SK-N-MC (cell line): ENCODE results near the gene ETF1.

ENCODE experiments used
- DNase-seq: peaks from one replicate; pipeline ENCODE4 v3.0.0-alpha.2; 2011; ENCODE audit warnings: low read depth, low spot score
- H3K27ac ChIP-seq: fragments of 200-600 bp; sonication (generic); 2 replicates; pipeline ENCODE4 v1.5.1; 2016; ENCODE audit warnings: mixed run types
- H3K36me3 ChIP-seq: fragments of 200-600 bp; sonication (generic); 2 replicates; pipeline ENCODE4 v1.6.1; 2017; ENCODE audit warnings: antibody characterized with exemption, low read length, mixed read lengths; ENCODE audit not compliant: insufficient read depth
- H3K4me3 ChIP-seq: fragments of 200-600 bp; sonication (generic); 2 replicates; pipeline ENCODE4 v1.5.1; 2016
- H3K9ac ChIP-seq: fragments of 200-600 bp; sonication (generic); 2 replicates; pipeline ENCODE4 v1.8.0; 2017; ENCODE audit warnings: mixed run types, mixed read lengths; ENCODE audit not compliant: insufficient read length
- H3K9me3 ChIP-seq: fragments of 200-600 bp; sonication (generic); 2 replicates; pipeline ENCODE4 v1.6.1; 2017; ENCODE audit warnings: low read depth, mild to moderate bottlenecking, antibody characterized with exemption, low read length, moderate library complexity, mixed read lengths
- EZH2 ChIP-seq: fragments of 200-600 bp; sonication (generic); IDR thresholded peaks from one replicate; pipeline ENCODE4 v1.6.1; 2017; ENCODE audit warnings: antibody characterized with exemption
- FOXP2 ChIP-seq: optimal IDR thresholded peaks from 2 replicates; pipeline ENCODE3; 2011; ENCODE audit warnings: mild to moderate bottlenecking, moderate library complexity; ENCODE audit not compliant: insufficient read depth; ENCODE audit errors: extremely low read length, control extremely low read depth
- POLR2AphosphoS5 ChIP-seq: IDR thresholded peaks from 2 replicates; pipeline ENCODE4 v1.6.1; 2012; ENCODE audit warnings: mild to moderate bottlenecking, low read depth, low read length, borderline replicate concordance

The ETF1 gene

GRCh38 chr5:138566792-138567191, 23.8 kb upstream of the ETF1 start:
- no peak for DNase-seq
- TF ChIP-seq EZH2 (no peak), FOXP2 (no peak), POLR2AphosphoS5 (no peak)
- Histone ChIP-seq H3K27ac (no peak overlapping the region), H3K36me3 (peaks cover 96% of the 10 kb centered on the region), H3K4me3 (no peak overlapping the region), H3K9ac (no peak overlapping the region), H3K9me3 (no peaks in the 10 kb centered on the region)

- no peak overlapping the region for H3K9ac ChIP-seq
- no peak for TF ChIP-seq POLR2AphosphoS5
- no peak for TF ChIP-seq EZH2
- no peak for TF ChIP-seq FOXP2
- DNase-seq: no peak
- no peaks in the 10 kb centered on the region for H3K9me3 ChIP-seq
- H3K27ac ChIP-seq: no peak overlapping the region
- peaks cover 96% of the 10 kb centered on the region for H3K36me3 ChIP-seq
- H3K4me3 ChIP-seq: no peak overlapping the region
These were observed 22.2 kb upstream of the ETF1 start for GRCh38 chr5:138565100-138565821.

GRCh38 chr5:138564242-138564641, 21.2 kb upstream of the ETF1 start:
- no peak overlapping the region for H3K4me3 ChIP-seq
- no peak for TF ChIP-seq FOXP2
- TF ChIP-seq EZH2: no peak
- TF ChIP-seq POLR2AphosphoS5: no peak
- no peak overlapping the region for H3K27ac ChIP-seq
- H3K9me3 ChIP-seq: no peaks in the 10 kb centered on the region
- no peak overlapping the region for H3K9ac ChIP-seq
- H3K36me3 ChIP-seq: peaks cover 97% of the 10 kb centered on the region
- DNase-seq: no peak

GRCh38 chr5:138563340-138564118, 20.5 kb upstream of the ETF1 start:
- Histone ChIP-seq H3K9me3 (no peaks in the 10 kb centered on the region), H3K9ac (no peak overlapping the region), H3K4me3 (no peak overlapping the region), H3K27ac (peak overlapping the region; percentile 44; the same call in 1 of the 2 replicates), H3K36me3 (peaks cover 97% of the 10 kb centered on the region)
- TF ChIP-seq EZH2 (no peak), FOXP2 (no peak), POLR2AphosphoS5 (no peak)
- no peak for DNase-seq

GRCh38 chr5:138560971-138561370, 17.9 kb upstream of the ETF1 start:
- Histone ChIP-seq H3K4me3 (no peak overlapping the region), H3K9ac (no peak overlapping the region), H3K27ac (no peak overlapping the region), H3K9me3 (no peaks in the 10 kb centered on the region), H3K36me3 (peaks cover 97% of the 10 kb centered on the region)
- TF ChIP-seq EZH2 (no peak), FOXP2 (no peak)
- no peak for DNase-seq

GRCh38 chr5:138559937-138560336, 16.9 kb upstream of the ETF1 start:
- Histone ChIP-seq H3K36me3 (peaks cover 97% of the 10 kb centered on the region), H3K27ac (0 out of 2 replicates have a peak overlapping the region, but pooled peaks have one; percentile 36), H3K9me3 (no peaks in the 10 kb centered on the region), H3K4me3 (no peak overlapping the region), H3K9ac (no peak overlapping the region)
- no peak for DNase-seq
- TF ChIP-seq POLR2AphosphoS5 (no peak), EZH2 (no peak), FOXP2 (no peak)

DNA sequence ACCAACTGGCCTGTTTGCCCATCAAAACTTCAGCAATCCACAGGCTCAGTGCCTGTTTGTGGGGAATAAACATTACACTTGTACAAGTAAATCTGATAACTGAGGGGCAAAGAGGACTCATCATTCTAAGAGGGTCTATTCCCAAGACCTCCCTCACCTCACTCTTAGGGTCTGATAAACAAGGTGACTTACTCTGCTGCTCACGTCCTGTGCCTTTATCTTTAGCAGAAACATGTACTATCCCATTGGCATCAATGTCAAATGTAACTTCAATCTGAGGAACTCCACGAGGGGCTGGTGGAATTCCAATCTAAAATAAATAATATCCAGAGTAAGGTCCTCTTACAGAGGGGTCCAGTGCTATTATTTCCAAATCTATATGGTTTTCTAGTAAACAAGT, 14.6 kb upstream of the ETF1 start:
- TF ChIP-seq POLR2AphosphoS5 (no peak), EZH2 (no peak), FOXP2 (no peak)
- H3K9ac ChIP-seq: no peak overlapping the region
- peak overlapping the region; percentile 49; the same call in 1 of the 2 replicates for H3K27ac ChIP-seq
- no peaks in the 10 kb centered on the region for H3K9me3 ChIP-seq
- H3K36me3 ChIP-seq: peaks cover 92% of the 10 kb centered on the region
- H3K4me3 ChIP-seq: no peak overlapping the region
- no peak for DNase-seq

- peak overlapping the region; percentile 67 for H3K27ac ChIP-seq
- DNase-seq: no peak
- no peak overlapping the region for H3K9ac ChIP-seq
- H3K36me3 ChIP-seq: peaks cover 59% of the 10 kb centered on the region
- H3K4me3 ChIP-seq: no peak overlapping the region
- no peak for TF ChIP-seq FOXP2
- TF ChIP-seq EZH2: no peak
- TF ChIP-seq POLR2AphosphoS5: no peak
- no peaks in the 10 kb centered on the region for H3K9me3 ChIP-seq
These were observed 11.1 kb upstream of the ETF1 start for GRCh38 chr5:138554143-138554542.
